A204.1 (cell line): ENCODE results near the gene WFIKKN1.

Experiments used
- FAIRE-seq: peaks from 2 replicates; lab custom pipeline; 2012; peaks lifted over from hg19 to GRCh38; lab: Jason Lieb, UNC

WFIKKN1 gene

GRCh38 chr16:658679-659571 is 28.1 kb downstream of the WFIKKN1 start:
- no peak for FAIRE-seq

- FAIRE-seq = no peak
Observed at GRCh38 chr16:659618-660017, 28.8 kb downstream of the WFIKKN1 start.

GRCh38 chr16:660132-660458 is 29.3 kb downstream of the WFIKKN1 start:
- no peak for FAIRE-seq

- no peak for FAIRE-seq
Observed at GRCh38 chr16:660459-661183, 29.8 kb downstream of the WFIKKN1 start.

- FAIRE-seq = no peak
Observed at GRCh38 chr16:661184-661821, 30.5 kb downstream of the WFIKKN1 start.

GRCh38 chr16:662095-662494 is 31.3 kb downstream of the WFIKKN1 start:
- FAIRE-seq = no peak

GRCh38 chr16:662597-662996 is 31.8 kb downstream of the WFIKKN1 start:
- FAIRE-seq = no peak

- FAIRE-seq = no peak
Observed at GRCh38 chr16:666572-666971, 35.8 kb downstream of the WFIKKN1 start.

GRCh38 chr16:667113-667779 is 36.5 kb downstream of the WFIKKN1 start:
- FAIRE-seq = no peak

GRCh38 chr16:667780-668518 is 37.2 kb downstream of the WFIKKN1 start, which contains the start of gene RHOT2:
RHOT2 (plus strand) TSS chr16:668132; CDS start chr16:668200, 68 bp downstream.
- FAIRE-seq = no peak

GRCh38 chr16:668519-669171 is 37.9 kb downstream of the WFIKKN1 start:
- no peak for FAIRE-seq

GRCh38 chr16:669666-670065 is 38.9 kb downstream of the WFIKKN1 start:
- no peak for FAIRE-seq

GRCh38 chr16:670485-671352 is 39.9 kb downstream of the WFIKKN1 start:
- no peak for FAIRE-seq

- FAIRE-seq = no peak
Observed at GRCh38 chr16:671353-672131, 40.8 kb downstream of the WFIKKN1 start.

- FAIRE-seq = no peak
Observed at GRCh38 chr16:672371-672770, 41.6 kb downstream of the WFIKKN1 start.

- FAIRE-seq = no peak
Observed at GRCh38 chr16:672851-673250, 42.1 kb downstream of the WFIKKN1 start.

GRCh38 chr16:673399-673991 is 42.7 kb downstream of the WFIKKN1 start:
- FAIRE-seq = no peak

GRCh38 chr16:674214-674881 is 43.6 kb downstream of the WFIKKN1 start:
- FAIRE-seq = no peak
